HL-60/S4 treated with phorbol 12-myristate 13-acetate at 8.2 ng/mL for 4 days and 3 days (cell line): Measurements from ENCODE around the gene RBM42.
"Not testable (repeated sequence)": the region's sequence is repeated elsewhere in the genome, so short reads cannot be mapped to it uniquely, and the experiment has no call there.

Experiments used
- in situ Hi-C: fragments of 300-500 bp; cut with MboI; formaldehyde crosslinking; loops from 2 replicates; pipeline ENCODE4 v1.15.0; 2022; ENCODE audit warnings: low sequenced_read_pairs

Gene RBM42

GRCh38 chr19:35648017-35648961 lies 19.5 kb downstream of the RBM42 start, which contains the start of gene COX6B1:
Gene COX6B1 (plus strand): TSS chr19:35648323. CDS start chr19:35651244, 2,921 bp downstream.
- in situ Hi-C loops: no loop called here

GRCh38 chr19:35650581-35650980 lies 21.7 kb downstream of the RBM42 start:
- in situ Hi-C loops: no loop called here

GRCh38 chr19:35654828-35655227 lies 26.0 kb downstream of the RBM42 start:
- in situ Hi-C loops: not testable (repeated sequence)

- in situ Hi-C loops: no loop called here
Observed at GRCh38 chr19:35655600-35655999, 26.8 kb downstream of the RBM42 start.

- in situ Hi-C loops: no loop called here
Observed at GRCh38 chr19:35656700-35657099, 27.9 kb downstream of the RBM42 start.

- in situ Hi-C loops: no loop called here
Observed at GRCh38 chr19:35657904-35658700, 29.3 kb downstream of the RBM42 start.

- in situ Hi-C loops: no loop called here
Observed at GRCh38 chr19:35661995-35662340, 33.1 kb downstream of the RBM42 start.

GRCh38 chr19:35663981-35664380 lies 35.1 kb downstream of the RBM42 start:
- in situ Hi-C loops: no loop called here

GRCh38 chr19:35665157-35665556 lies 36.3 kb downstream of the RBM42 start:
- in situ Hi-C loops: no loop called here

GRCh38 chr19:35665604-35666003 lies 36.8 kb downstream of the RBM42 start:
- in situ Hi-C loops: no loop called here

GRCh38 chr19:35666251-35666913 lies 37.5 kb downstream of the RBM42 start, which contains the start of gene UPK1A:
Gene UPK1A (plus strand): TSS chr19:35666517. CDS start chr19:35666813, 296 bp downstream.
- in situ Hi-C loops: no loop called here

- in situ Hi-C loops: no loop called here
Observed at GRCh38 chr19:35669566-35669965, 40.7 kb downstream of the RBM42 start.

GRCh38 chr19:35669974-35670373 lies 41.1 kb downstream of the RBM42 start:
- in situ Hi-C loops: no loop called here

GRCh38 chr19:35670686-35671085 lies 41.9 kb downstream of the RBM42 start:
- in situ Hi-C loops: no loop called here

- in situ Hi-C loops: no loop called here
Observed at GRCh38 chr19:35671818-35672217, 43.0 kb downstream of the RBM42 start.

- in situ Hi-C loops: no loop called here
Observed at GRCh38 chr19:35673121-35673804, 44.4 kb downstream of the RBM42 start.

GRCh38 chr19:35675589-35676140 lies 46.8 kb downstream of the RBM42 start:
- in situ Hi-C loops: no loop called here
